CD4-positive, alpha-beta T cell treated with Interleukin-15 for 1 hour (primary cell): ENCODE data around the gene SLC9A9.

ENCODE experiments used
- DNase-seq: peaks from one replicate; pipeline ENCODE4 v3.0.0-alpha.2; 2020

SLC9A9 gene

GRCh38 chr3:143586576-143586975, 261.7 kb downstream of the SLC9A9 start:
- no peak for DNase-seq

GRCh38 chr3:143585720-143586456, 262.4 kb downstream of the SLC9A9 start:
- no peak for DNase-seq

- no peak for DNase-seq
Measured at GRCh38 chr3:143584474-143584873, 263.8 kb downstream of the SLC9A9 start.

GRCh38 chr3:143581972-143582722, 266.1 kb downstream of the SLC9A9 start:
- DNase-seq: no peak

GRCh38 chr3:143578810-143579435, 269.3 kb downstream of the SLC9A9 start:
- DNase-seq: no peak

- no peak for DNase-seq
Measured at GRCh38 chr3:143576568-143577270, 271.5 kb downstream of the SLC9A9 start.

- no peak for DNase-seq
Measured at GRCh38 chr3:143574933-143575332, 273.3 kb downstream of the SLC9A9 start.

- no peak for DNase-seq
Measured at GRCh38 chr3:143573610-143574303, 274.5 kb downstream of the SLC9A9 start.

- no peak for DNase-seq
Measured at GRCh38 chr3:143571548-143571947, 276.7 kb downstream of the SLC9A9 start.

GRCh38 chr3:143567823-143568222, 280.4 kb downstream of the SLC9A9 start:
- no peak for DNase-seq

- DNase-seq: no peak
Measured at GRCh38 chr3:143565951-143566350, 282.3 kb downstream of the SLC9A9 start.

GRCh38 chr3:143563786-143564185, 284.5 kb downstream of the SLC9A9 start:
- DNase-seq: no peak

GRCh38 chr3:143562789-143563188, 285.5 kb downstream of the SLC9A9 start:
- no peak for DNase-seq

- no peak for DNase-seq
Measured at GRCh38 chr3:143559296-143559695, 289.0 kb downstream of the SLC9A9 start.

GRCh38 chr3:143552851-143553250, 295.4 kb downstream of the SLC9A9 start:
- DNase-seq: no peak

GRCh38 chr3:143551761-143552160, 296.5 kb downstream of the SLC9A9 start:
- no peak for DNase-seq

GRCh38 chr3:143548861-143549497, 299.3 kb downstream of the SLC9A9 start:
- no peak for DNase-seq

- DNase-seq: no peak
Measured at GRCh38 chr3:143548393-143548792, 299.9 kb downstream of the SLC9A9 start.

GRCh38 chr3:143538577-143538981, 309.7 kb downstream of the SLC9A9 start:
- no peak for DNase-seq

GRCh38 chr3:143538061-143538460, 310.2 kb downstream of the SLC9A9 start:
- no peak for DNase-seq

GRCh38 chr3:143536817-143537535, 311.3 kb downstream of the SLC9A9 start:
- DNase-seq: no peak
